ENCODE results near the gene SPOCK1.

The SPOCK1 gene

GRCh38 chr5:137142346-137142745, 356.8 kb downstream of the SPOCK1 start:
- DNase-seq, result no peak

GRCh38 chr5:137141779-137142178, 357.3 kb downstream of the SPOCK1 start:
- DNase-seq, result no peak

DNA sequence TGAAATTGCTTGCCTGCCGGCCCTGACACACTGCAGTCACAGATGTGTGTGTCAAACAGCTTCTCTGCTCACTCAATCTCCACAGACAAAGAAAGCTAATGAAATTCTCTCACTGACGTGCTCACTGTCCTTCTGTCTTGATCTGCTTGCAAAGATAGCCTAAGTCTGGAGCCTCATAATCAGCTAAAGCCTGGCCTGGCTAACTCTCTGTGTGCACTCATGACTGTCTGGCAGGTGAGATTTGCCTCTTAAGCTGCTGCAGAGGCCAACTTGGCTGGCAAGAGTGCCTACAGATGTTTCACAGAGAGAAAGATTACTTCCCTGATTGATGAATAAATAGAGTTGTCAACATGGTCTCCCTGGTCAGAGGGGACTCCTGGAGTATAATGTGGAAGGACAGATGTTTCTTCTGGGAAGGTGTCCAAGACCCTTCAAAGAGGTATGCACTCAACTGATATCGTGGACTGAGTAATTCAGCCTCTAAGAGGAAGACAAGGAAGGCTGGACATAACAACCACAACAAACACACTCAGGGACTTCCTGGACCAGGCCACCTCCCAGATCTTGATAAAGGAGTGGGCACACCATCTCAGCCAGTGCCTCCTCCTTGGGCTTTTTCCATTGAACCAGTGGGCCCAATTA, 362.0 kb downstream of the SPOCK1 start:
- no peak for DNase-seq

GRCh38 chr5:137134920-137135532, 364.1 kb downstream of the SPOCK1 start:
- no peak for DNase-seq

- DNase-seq, result no peak
Measured at GRCh38 chr5:137129886-137130680, 369.0 kb downstream of the SPOCK1 start.

DNA sequence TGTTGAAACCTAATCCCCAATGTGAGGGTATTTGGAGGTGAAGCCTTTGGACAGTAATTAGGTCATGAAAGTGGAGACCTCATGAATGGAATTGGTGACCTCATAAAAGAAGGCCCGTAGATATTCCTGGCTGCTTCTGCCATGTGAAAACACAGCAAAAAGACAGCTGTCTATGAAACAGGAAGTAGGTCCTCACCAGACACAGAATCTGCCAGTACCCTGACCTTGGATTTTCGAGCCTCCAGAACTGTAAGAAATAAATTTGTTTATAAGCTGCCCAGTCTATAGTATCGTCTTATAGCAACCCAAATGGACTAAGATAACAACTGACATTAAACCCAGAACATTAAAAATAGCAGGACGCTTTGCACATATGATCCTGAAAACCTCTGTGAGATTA, 371.1 kb downstream of the SPOCK1 start:
- DNase-seq, result no peak

GRCh38 chr5:137126829-137127228, 372.3 kb downstream of the SPOCK1 start:
- DNase-seq, result no peak

DNA sequence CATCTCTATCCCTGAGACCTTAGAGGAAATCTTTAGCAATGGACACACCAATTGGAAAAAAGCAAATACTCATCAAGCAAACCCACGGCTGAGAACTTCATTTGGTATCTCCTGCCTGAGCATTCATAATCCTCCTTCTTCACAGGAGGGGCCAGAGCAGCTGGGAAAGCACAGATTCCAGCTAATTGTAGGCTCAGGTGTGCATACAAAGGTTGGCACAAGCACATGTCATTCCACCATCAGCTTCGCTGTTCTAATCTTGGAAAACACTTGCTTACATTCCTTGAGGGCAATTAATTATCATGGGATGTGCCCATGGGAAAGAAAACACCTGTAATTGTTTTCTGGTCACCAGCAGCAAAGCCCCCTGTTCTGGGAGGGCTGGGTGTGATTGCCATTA, 376.6 kb downstream of the SPOCK1 start:
- DNase-seq, result no peak

DNA sequence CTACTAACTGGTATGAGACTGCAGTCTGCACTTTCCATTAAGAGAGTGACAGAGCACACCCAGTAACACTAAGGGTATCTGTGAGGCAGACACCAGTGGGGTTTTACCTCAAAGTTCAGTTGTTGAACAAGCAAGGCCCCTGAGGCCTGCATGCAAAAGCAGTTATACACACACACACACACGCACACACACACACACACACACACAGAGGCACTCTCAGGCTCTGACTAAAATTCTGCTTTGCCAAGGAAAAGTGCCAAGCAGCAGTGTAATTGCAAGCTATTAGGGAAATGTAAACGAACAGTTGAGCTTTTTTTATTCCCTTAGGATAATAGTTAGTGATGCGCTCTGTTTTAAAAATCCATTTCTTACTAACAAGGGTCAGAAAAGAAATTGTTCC, 377.1 kb downstream of the SPOCK1 start:
- no peak for DNase-seq

- no peak for DNase-seq
Measured at GRCh38 chr5:137119321-137119720, 379.8 kb downstream of the SPOCK1 start.

DNA sequence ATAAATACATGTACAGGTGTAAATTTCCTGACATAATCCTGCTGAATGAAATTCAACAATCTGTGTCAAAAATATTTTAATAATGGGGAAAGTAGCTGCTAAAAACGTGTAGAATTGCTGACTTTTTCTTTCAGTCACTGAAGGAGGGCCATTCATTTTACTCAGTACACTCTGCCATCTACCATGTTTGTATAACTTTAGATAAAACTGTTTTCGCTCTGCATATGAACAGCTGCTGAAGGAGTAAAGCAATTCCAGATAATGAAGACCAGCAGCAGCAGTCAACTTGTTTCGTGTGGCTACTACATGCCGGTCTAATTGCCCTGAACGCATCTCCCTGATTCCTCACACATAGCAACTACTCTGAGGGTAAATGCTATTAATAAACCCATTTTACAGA, 380.5 kb downstream of the SPOCK1 start:
- no peak for DNase-seq

DNA sequence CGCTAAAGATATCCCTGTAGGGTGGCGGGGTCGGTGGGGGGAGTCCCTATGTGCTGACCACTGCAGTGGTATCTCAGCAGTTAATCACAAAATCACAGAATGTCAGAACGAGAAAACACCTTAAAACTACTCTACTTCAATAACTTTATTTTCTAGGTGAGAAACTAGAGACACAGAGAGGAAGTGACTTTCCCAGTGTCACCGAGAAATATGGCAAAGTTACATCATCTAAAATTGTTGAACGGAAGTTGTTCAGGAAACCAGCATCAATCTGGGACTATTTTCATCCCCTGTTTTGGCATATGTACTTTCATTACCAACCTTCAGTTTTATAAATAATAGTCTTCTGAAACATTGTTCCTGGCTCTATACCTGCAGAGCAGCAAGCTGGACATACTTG, 384.0 kb downstream of the SPOCK1 start:
- no peak for DNase-seq

DNA sequence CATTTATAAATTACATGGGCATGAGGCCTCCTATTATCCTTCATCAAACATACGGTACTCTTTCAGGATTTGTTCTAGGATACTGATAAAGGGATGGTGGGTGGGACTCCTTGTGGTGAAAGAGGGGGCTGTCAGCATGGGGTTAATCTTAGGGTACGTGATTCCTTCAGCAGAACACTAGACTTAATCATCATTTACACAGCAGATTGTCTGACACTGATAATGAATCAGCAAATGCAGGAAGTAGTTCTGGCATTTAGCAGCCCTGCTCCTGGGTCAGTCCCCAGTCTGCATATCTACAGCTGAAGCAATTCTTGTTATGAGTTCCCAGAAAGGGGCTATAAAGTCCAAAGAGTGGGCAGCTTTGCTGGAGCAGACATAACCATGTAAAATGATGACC, 384.6 kb downstream of the SPOCK1 start:
- DNase-seq, result no peak

DNA sequence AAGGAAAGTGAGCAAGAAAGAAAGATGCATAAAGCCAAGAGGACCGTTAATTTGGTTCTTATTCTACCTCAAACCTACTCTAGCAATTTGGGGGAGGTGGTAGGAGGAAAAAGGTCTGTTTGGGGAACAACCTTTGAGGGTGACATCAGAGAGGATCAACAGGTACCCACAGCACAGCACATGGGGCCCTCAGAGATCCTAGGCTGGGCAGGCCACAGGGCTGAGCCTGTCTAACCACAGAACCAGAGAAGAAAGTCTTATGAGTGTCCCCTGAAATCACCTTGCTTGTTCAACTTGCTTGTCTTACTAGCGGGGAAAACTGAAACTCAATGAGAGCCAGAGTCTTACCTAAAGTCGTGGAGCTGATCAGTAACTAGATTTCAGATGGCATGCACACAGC, 385.2 kb downstream of the SPOCK1 start:
- DNase-seq, result no peak

- no peak for DNase-seq
Measured at GRCh38 chr5:137113161-137113560, 386.0 kb downstream of the SPOCK1 start.

GRCh38 chr5:137105351-137106035, 393.6 kb downstream of the SPOCK1 start:
- DNase-seq, result no peak

- DNase-seq, result no peak
Measured at GRCh38 chr5:137101544-137101943, 397.6 kb downstream of the SPOCK1 start.

DNA sequence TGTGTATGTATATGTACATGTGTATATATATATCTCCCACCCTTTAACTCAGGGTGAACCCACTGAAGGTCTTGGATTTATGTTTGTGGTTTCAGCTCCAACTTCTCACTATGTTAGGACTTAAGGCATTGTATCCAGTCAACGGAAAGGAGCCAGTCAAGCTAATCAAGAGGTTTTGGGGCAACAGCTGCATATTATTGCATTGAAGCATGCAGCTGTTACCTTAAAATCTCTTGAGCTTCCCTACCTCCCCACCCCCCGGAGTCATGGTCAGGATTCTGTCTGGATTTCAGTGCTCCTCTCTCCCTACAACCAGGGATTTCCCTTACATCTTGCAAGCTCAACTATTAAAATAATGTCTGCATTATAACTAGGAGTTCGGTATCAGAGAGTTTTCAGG, 399.5 kb downstream of the SPOCK1 start:
- no peak for DNase-seq

GRCh38 chr5:137098663-137099062, 400.5 kb downstream of the SPOCK1 start:
- DNase-seq, result no peak

- DNase-seq, result no peak
Measured at GRCh38 chr5:137098238-137098637, 400.9 kb downstream of the SPOCK1 start.

DNA sequence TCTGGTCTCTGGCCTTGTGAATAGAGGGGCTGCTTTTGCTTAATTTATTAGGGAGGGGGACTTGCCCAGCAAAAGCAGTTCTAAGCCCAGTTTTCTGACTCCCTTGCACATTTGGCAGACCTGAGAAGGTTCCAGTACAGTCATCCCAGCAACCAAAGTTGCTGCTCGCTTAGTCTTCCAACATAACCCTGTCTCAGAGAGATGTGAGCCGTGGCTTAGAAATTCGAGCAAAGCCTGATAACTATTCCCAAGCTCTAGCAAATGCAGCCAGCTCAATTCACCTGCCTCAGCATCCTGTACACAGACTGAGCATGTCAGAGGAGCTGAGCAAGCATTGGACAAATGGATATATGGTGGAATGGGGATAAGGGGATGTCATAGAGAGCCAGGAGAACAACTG, 401.9 kb downstream of the SPOCK1 start:
- DNase-seq, result no peak

DNA sequence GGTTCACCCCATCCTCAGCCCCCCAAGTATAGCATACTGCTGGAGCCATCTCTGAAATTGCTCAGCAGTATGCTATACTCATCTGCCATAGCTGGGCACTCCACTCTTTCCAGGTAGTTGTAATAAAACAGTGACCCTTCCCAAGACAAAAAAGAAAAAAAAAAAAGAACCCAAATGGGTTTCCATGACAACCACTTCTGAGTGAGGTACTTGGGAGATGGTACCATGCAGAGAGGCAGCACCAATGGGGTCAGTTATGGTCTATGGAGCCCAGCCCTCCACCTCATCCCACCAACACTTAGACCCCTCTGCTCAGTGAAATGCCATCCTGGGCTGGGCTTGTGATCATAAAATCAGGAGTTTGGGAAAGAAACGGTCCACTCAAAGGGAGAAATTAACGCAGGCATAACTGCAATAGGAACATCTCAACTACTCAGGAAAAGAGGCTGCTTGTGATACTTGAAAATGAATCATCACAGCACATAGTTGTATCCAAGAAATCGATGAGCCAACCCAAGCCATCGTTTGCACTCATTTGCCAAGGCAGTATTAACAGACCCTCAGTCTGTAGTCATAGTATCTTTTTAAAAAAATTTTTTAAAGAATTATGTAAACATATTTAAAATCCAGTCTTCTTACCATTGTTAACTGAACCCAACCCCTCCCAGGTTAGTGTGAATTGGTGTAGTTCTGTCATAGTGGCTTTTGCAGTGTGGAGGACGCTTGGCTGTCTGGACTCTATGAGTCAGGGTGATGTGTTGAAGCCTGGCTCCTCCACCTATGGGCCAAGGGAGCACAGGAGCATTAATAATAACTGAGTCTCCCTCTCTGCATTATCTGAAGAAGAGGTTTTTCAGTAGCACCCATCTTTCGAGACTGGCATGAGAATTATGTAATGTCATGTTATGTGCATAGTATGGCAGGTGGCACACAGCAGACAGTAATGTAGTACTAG, 402.7 kb downstream of the SPOCK1 start:
- DNase-seq, result no peak

All from stimulated activated CD4-positive, alpha-beta T cell treated with anti-CD3 and anti-CD28 coated beads, Interleukin-4, amount 100 ng/mL, for 4 hours (primary cell).